Measurements from ENCODE around the gene PSMD1.
"Not testable (repeated sequence)": the region's sequence is repeated elsewhere in the genome, so short reads cannot be mapped to it uniquely, and the experiment has no call there.

The PSMD1 gene

GRCh38 chr2:231056453-231057416 is at the start of gene PSMD1:
Gene PSMD1 (plus strand): TSS chr2:231056867. CDS start chr2:231057026, 159 bp downstream.
- peak; percentile 92 for DNase-seq

GRCh38 chr2:231007286-231008098 is 49.2 kb upstream of the PSMD1 start:
- no peak for DNase-seq

GRCh38 chr2:231008131-231008530 is 48.5 kb upstream of the PSMD1 start:
- no peak for DNase-seq

GRCh38 chr2:231009236-231009919 is 47.3 kb upstream of the PSMD1 start:
- DNase-seq, result no peak

GRCh38 chr2:231010201-231010730 is 46.4 kb upstream of the PSMD1 start:
- DNase-seq, result no peak

GRCh38 chr2:231011526-231011925 is 45.1 kb upstream of the PSMD1 start:
- DNase-seq, result no peak

GRCh38 chr2:231012463-231012862 is 44.2 kb upstream of the PSMD1 start:
- DNase-seq, result no peak

- no peak for DNase-seq
Measured at GRCh38 chr2:231013820-231014219, 42.8 kb upstream of the PSMD1 start.

- DNase-seq, result no peak
Measured at GRCh38 chr2:231015478-231015877, 41.2 kb upstream of the PSMD1 start.

GRCh38 chr2:231015926-231016325 is 40.7 kb upstream of the PSMD1 start:
- DNase-seq, result no peak

GRCh38 chr2:231016566-231017230 is 40.0 kb upstream of the PSMD1 start:
- DNase-seq, result no peak

GRCh38 chr2:231017231-231017598 is 39.5 kb upstream of the PSMD1 start:
- no peak for DNase-seq

GRCh38 chr2:231018184-231018583 is 38.5 kb upstream of the PSMD1 start:
- no peak for DNase-seq

- not testable (repeated sequence) for DNase-seq
Measured at GRCh38 chr2:231025059-231025458, 31.6 kb upstream of the PSMD1 start.

GRCh38 chr2:231028889-231029288 is 27.8 kb upstream of the PSMD1 start:
- no peak for DNase-seq

- DNase-seq, result no peak
Measured at GRCh38 chr2:231029563-231029962, 27.1 kb upstream of the PSMD1 start.

GRCh38 chr2:231030725-231031124 is 25.9 kb upstream of the PSMD1 start:
- DNase-seq, result no peak

GRCh38 chr2:231032575-231033140 is 24.0 kb upstream of the PSMD1 start:
- no peak for DNase-seq

GRCh38 chr2:231033147-231034132 is 23.2 kb upstream of the PSMD1 start:
- no peak for DNase-seq

- no peak for DNase-seq
Measured at GRCh38 chr2:231034291-231034882, 22.3 kb upstream of the PSMD1 start.

All from fibroblast of upper back skin (primary cell).